GM18858 (cell line): ENCODE measurements around the gene KITLG.
"Not testable (repeated sequence)": the region's sequence is repeated elsewhere in the genome, so short reads cannot be mapped to it uniquely, and the experiment has no call there.

Source experiments
- ATAC-seq: cut with Tn5 transposase; IDR thresholded peaks from one replicate; pipeline ENCODE4 v1.9.1; 2021; ENCODE audit not compliant: unreplicated experiment

Gene KITLG

GRCh38 chr12:88577537-88577936 is 2.7 kb downstream of the KITLG start:
- no peak for ATAC-seq

- ATAC-seq, result no peak
Observed at GRCh38 chr12:88576866-88577265, 3.4 kb downstream of the KITLG start.

GRCh38 chr12:88575361-88575970 is 4.8 kb downstream of the KITLG start:
- no peak for ATAC-seq

- ATAC-seq, result no peak
Observed at GRCh38 chr12:88574278-88574677, 6.0 kb downstream of the KITLG start.

GRCh38 chr12:88573583-88573982 is 6.7 kb downstream of the KITLG start:
- ATAC-seq, result no peak

GRCh38 chr12:88572781-88573549 is 7.3 kb downstream of the KITLG start:
- no peak for ATAC-seq

- ATAC-seq, result no peak
Observed at GRCh38 chr12:88571543-88571942, 8.7 kb downstream of the KITLG start.

GRCh38 chr12:88570103-88570502 is 10.2 kb downstream of the KITLG start:
- ATAC-seq, result no peak

GRCh38 chr12:88566430-88566829 is 13.8 kb downstream of the KITLG start:
- no peak for ATAC-seq

GRCh38 chr12:88562846-88563582 is 17.3 kb downstream of the KITLG start:
- no peak for ATAC-seq

GRCh38 chr12:88562151-88562550 is 18.1 kb downstream of the KITLG start:
- ATAC-seq, result no peak

- ATAC-seq, result no peak
Observed at GRCh38 chr12:88559772-88560171, 20.5 kb downstream of the KITLG start.

GRCh38 chr12:88559199-88559598 is 21.1 kb downstream of the KITLG start:
- no peak for ATAC-seq

- no peak for ATAC-seq
Observed at GRCh38 chr12:88558340-88558867, 21.9 kb downstream of the KITLG start.

- ATAC-seq, result no peak
Observed at GRCh38 chr12:88556213-88556774, 24.0 kb downstream of the KITLG start.

GRCh38 chr12:88553941-88554658 is 26.2 kb downstream of the KITLG start:
- ATAC-seq, result no peak

GRCh38 chr12:88552610-88553079 is 27.6 kb downstream of the KITLG start:
- no peak for ATAC-seq

GRCh38 chr12:88549929-88550328 is 30.3 kb downstream of the KITLG start:
- no peak for ATAC-seq

GRCh38 chr12:88547949-88548348 is 32.3 kb downstream of the KITLG start:
- ATAC-seq, result not testable (repeated sequence)

GRCh38 chr12:88546853-88547252 is 33.4 kb downstream of the KITLG start:
- ATAC-seq, result no peak

GRCh38 chr12:88546226-88546625 is 34.0 kb downstream of the KITLG start:
- ATAC-seq, result no peak
